Raji (cell line): ENCODE results near the gene TRMU.

Source experiments
- POLR2A ChIP-seq: IDR thresholded peaks from 2 replicates; pipeline ENCODE4 v1.6.1; 2011; ENCODE audit warnings: low read depth, low read length, control low read depth; ENCODE audit not compliant: insufficient read depth

TRMU gene

GRCh38 chr22:46406791-46407190 is 71.3 kb downstream of the TRMU start:
- no peak for TF ChIP-seq POLR2A
